ENCODE measurements around the gene CDC14A.

Gene CDC14A

GRCh38 chr1:100542285-100542684 is 190.0 kb downstream of the CDC14A start:
- TF ChIP-seq CTCF (conservative IDR thresholded peaks at IDR 0.05; ENCODE audit: low read depth, low read length) = no peak
- DNase-seq (ENCODE audit: low read depth) = no peak
- H3K4me3 ChIP-seq (ENCODE audit: low read length) = no peak overlapping the region

GRCh38 chr1:100543640-100544039 is 191.3 kb downstream of the CDC14A start:
- no peak for DNase-seq (ENCODE audit: low read depth)
- H3K4me3 ChIP-seq (ENCODE audit: low read length) = no peak overlapping the region
- peak; percentile 42 for TF ChIP-seq CTCF (conservative IDR thresholded peaks at IDR 0.05; ENCODE audit: low read depth, low read length)

GRCh38 chr1:100544791-100545190 is 192.5 kb downstream of the CDC14A start:
- DNase-seq (ENCODE audit: low read depth) = no peak
- H3K4me3 ChIP-seq (ENCODE audit: low read length) = no peak overlapping the region
- no peak for TF ChIP-seq CTCF (conservative IDR thresholded peaks at IDR 0.05; ENCODE audit: low read depth, low read length)

- TF ChIP-seq CTCF (conservative IDR thresholded peaks at IDR 0.05; ENCODE audit: low read depth, low read length) = no peak
- no peak overlapping the region for H3K4me3 ChIP-seq (ENCODE audit: low read length)
- no peak for DNase-seq (ENCODE audit: low read depth)
Measured at GRCh38 chr1:100545855-100546254, 193.5 kb downstream of the CDC14A start.

- no peak for TF ChIP-seq CTCF (conservative IDR thresholded peaks at IDR 0.05; ENCODE audit: low read depth, low read length)
- H3K4me3 ChIP-seq (ENCODE audit: low read length) = no peak overlapping the region
- DNase-seq (ENCODE audit: low read depth) = no peak
Measured at GRCh38 chr1:100552031-100552430, 199.7 kb downstream of the CDC14A start.

GRCh38 chr1:100552922-100553321 is 200.6 kb downstream of the CDC14A start:
- TF ChIP-seq CTCF (conservative IDR thresholded peaks at IDR 0.05; ENCODE audit: low read depth, low read length) = no peak
- DNase-seq (ENCODE audit: low read depth) = no peak
- no peak overlapping the region for H3K4me3 ChIP-seq (ENCODE audit: low read length)

- DNase-seq (ENCODE audit: low read depth) = no peak
- H3K4me3 ChIP-seq (ENCODE audit: low read length) = no peak overlapping the region
- no peak for TF ChIP-seq CTCF (conservative IDR thresholded peaks at IDR 0.05; ENCODE audit: low read depth, low read length)
Measured at GRCh38 chr1:100556181-100556580, 203.9 kb downstream of the CDC14A start.
